Fibroblast of lung (primary cell): Measurements from ENCODE around the gene MAPK6.

ENCODE experiments used
- CTCF ChIP-seq, 2 donors: IDR thresholded peaks in 1 of 2; conservative IDR thresholded peaks in 1 of 2; 1 replicate in 1 of 2; 2 replicates in 1 of 2; pipeline ENCODE4 v1.5.1; 2011 to 2012; ENCODE audit warnings: low read length in 2 of 2, control low read depth in 1 of 2, inconsistent platforms in 1 of 2, low read depth in 1 of 2, mild to moderate bottlenecking in 1 of 2
- EZH2 ChIP-seq: IDR thresholded peaks from 2 replicates; pipeline ENCODE4 v1.5.1; 2012; ENCODE audit warnings: low read length, control low read depth, mild to moderate bottlenecking; ENCODE audit errors: missing control alignments

DNA sequence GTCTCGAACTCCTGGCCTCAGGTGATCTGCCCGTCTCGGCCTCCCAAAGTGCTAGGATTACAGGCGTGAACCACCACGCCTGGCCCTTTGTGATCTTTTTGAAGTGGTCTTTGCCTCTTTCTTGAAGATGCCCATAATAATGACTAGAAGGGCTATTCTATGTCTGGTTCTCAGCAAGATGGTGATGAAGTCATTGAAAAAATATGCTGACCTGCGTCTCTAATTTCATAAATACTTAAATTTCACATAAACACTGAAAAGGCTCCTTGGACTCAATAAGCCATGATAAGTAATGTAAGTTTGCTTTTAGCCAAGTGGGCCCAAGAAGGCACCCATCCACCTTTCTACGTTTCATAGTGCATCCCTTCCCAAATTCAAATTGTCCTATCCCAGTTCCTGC lies 775 bp upstream of the MAPK6 start:
- TF ChIP-seq EZH2: no peak
- TF ChIP-seq CTCF (conservative IDR thresholded peaks at IDR 0.05 in 1 of 2, IDR thresholded peaks at IDR 0.05 in 1 of 2; ENCODE audit: low read depth in 1 of 2, low read length in 2 of 2): no peak
